Right lung (tissue), 10 donors: ENCODE measurements around the gene RHD. TPM values are rescaled to one million over a fixed set of nuclear protein-coding genes. Genes with fewer than 3 reads are reported as not detected.
"Not testable (repeated sequence)": the region's sequence is repeated elsewhere in the genome, so short reads cannot be mapped to it uniquely, and the experiment has no call there.

ENCODE experiments used
- DNase-seq, 2 donors: peaks; one replicate each; pipeline ENCODE4 v3.0.0-alpha.2; 2013
- long read RNA-seq, 8 donors: transcript quantifications; one replicate each; lab custom pipeline, GENCODE V29; 2026
- polyA plus RNA-seq, 5 donors: library from polyadenylated mRNA; unstranded; fragments of 120-200 nt; gene quantifications; one replicate each; pipeline versions ENCODE4 v1.2.1 to v1.2.3, GENCODE V29; 2013; ENCODE audit warnings: inconsistent platforms in 1 of 5, low replicate concordance in 1 of 5; ENCODE audit not compliant: insufficient read length in 5 of 5, insufficient read depth in 1 of 5

RHD gene
- polyA plus RNA-seq: 1 to 10 TPM; 1.2 to 2.9 (median 2.5) TPM
- long read RNA-seq, donor 1: 0 reads
- long read RNA-seq, donor 2: 0 reads
- long read RNA-seq, donor 3, partial matches to known transcripts: 6 of 6 reads
- long read RNA-seq, donor 3, other reads (novel, unspliced or antisense): 0 of 6 reads
- long read RNA-seq, donor 4: 0 reads
- long read RNA-seq, donor 5, partial matches to known transcripts: 14 of 15 reads
- long read RNA-seq, donor 5, other reads (novel, unspliced or antisense): 0 of 15 reads
- long read RNA-seq, donor 6: 0 reads
- long read RNA-seq, donor 7: 0 reads
- long read RNA-seq, donor 8: 0 reads

- DNase-seq: not testable (repeated sequence)
These were observed at the start of gene RHD for GRCh38 chr1:25272238-25272637. Gene RHD, plus strand, starts transcription at chr1:25272509. Its CDS starts 39 bp downstream, at chr1:25272548.

GRCh38 chr1:25222606-25223005 is 49.7 kb upstream of the RHD start:
- no peak for DNase-seq

- no peak for DNase-seq
These were observed 48.8 kb upstream of the RHD start for GRCh38 chr1:25223471-25223870.

- DNase-seq: peak; percentile 93 to 94
These were observed 40.1 kb upstream of the RHD start, which contains the start of gene SYF2 for GRCh38 chr1:25232027-25232865. Gene SYF2, minus strand, starts transcription at chr1:25232502. Its CDS starts 35 bp downstream, at chr1:25232467.

- DNase-seq: peak; percentile 52 to 71
These were observed 39.2 kb upstream of the RHD start for GRCh38 chr1:25232866-25233784.

- not testable (repeated sequence) for DNase-seq
These were observed 36.9 kb upstream of the RHD start for GRCh38 chr1:25235411-25235810.

- DNase-seq: not testable (repeated sequence)
These were observed 36.0 kb upstream of the RHD start for GRCh38 chr1:25236261-25236660.

- no peak for DNase-seq
These were observed 34.3 kb upstream of the RHD start for GRCh38 chr1:25238046-25238445.

GRCh38 chr1:25239681-25240541 is 32.4 kb upstream of the RHD start:
- peak; percentile 88 to 90 for DNase-seq

GRCh38 chr1:25243907-25244306 is 28.4 kb upstream of the RHD start:
- DNase-seq: no peak

- no peak for DNase-seq
These were observed 26.9 kb upstream of the RHD start for GRCh38 chr1:25245393-25245792.

- no peak for DNase-seq
These were observed 26.3 kb upstream of the RHD start for GRCh38 chr1:25245809-25246599.

- no peak for DNase-seq
These were observed 25.7 kb upstream of the RHD start for GRCh38 chr1:25246600-25247023.

GRCh38 chr1:25247024-25247828 is 25.1 kb upstream of the RHD start, which contains the start of gene RSRP1:
Gene RSRP1, minus strand, starts transcription at chr1:25247454. Its CDS starts 491 bp downstream, at chr1:25246963.
- DNase-seq: peak; percentile 98

- no peak for DNase-seq
These were observed 24.2 kb upstream of the RHD start for GRCh38 chr1:25247829-25248754.

GRCh38 chr1:25253911-25254310 is 18.4 kb upstream of the RHD start:
- DNase-seq: no peak
